Measurements from ENCODE around the gene GRID2.
A peak's percentile ranks its signal among the peaks of the same experiment; 100 is the strongest.

The GRID2 gene

GRCh38 chr4:92303621-92304027 is at the start of gene GRID2:
TSS of gene GRID2 (plus strand) at chr4:92303966.
- no peak for TF ChIP-seq CTCF (IDR thresholded peaks at IDR 0.05; ENCODE audit: borderline replicate concordance, control extremely low read depth, extremely low read depth, insufficient read depth, missing control alignments)
- in situ Hi-C loops (cut with MboI; ENCODE audit: low sequenced_read_pairs, unreplicated experiment) = no loop called here
- DNase-seq (ENCODE audit: low spot score) = peak; percentile 17

- DNase-seq (ENCODE audit: low spot score) = no peak
- in situ Hi-C loops (cut with MboI; ENCODE audit: low sequenced_read_pairs, unreplicated experiment) = no loop called here
- TF ChIP-seq CTCF (IDR thresholded peaks at IDR 0.05; ENCODE audit: borderline replicate concordance, control extremely low read depth, extremely low read depth, insufficient read depth, missing control alignments) = no peak
Measured at GRCh38 chr4:92253986-92254671, 49.6 kb upstream of the GRID2 start.

GRCh38 chr4:92254767-92255442 is 48.9 kb upstream of the GRID2 start:
- in situ Hi-C loops (cut with MboI; ENCODE audit: low sequenced_read_pairs, unreplicated experiment) = no loop called here
- DNase-seq (ENCODE audit: low spot score) = no peak
- TF ChIP-seq CTCF (IDR thresholded peaks at IDR 0.05; ENCODE audit: borderline replicate concordance, control extremely low read depth, extremely low read depth, insufficient read depth, missing control alignments) = no peak

GRCh38 chr4:92255920-92256244 is 47.9 kb upstream of the GRID2 start:
- DNase-seq (ENCODE audit: low spot score) = no peak
- TF ChIP-seq CTCF (IDR thresholded peaks at IDR 0.05; ENCODE audit: borderline replicate concordance, control extremely low read depth, extremely low read depth, insufficient read depth, missing control alignments) = no peak
- in situ Hi-C loops (cut with MboI; ENCODE audit: low sequenced_read_pairs, unreplicated experiment) = no loop called here

- in situ Hi-C loops (cut with MboI; ENCODE audit: low sequenced_read_pairs, unreplicated experiment) = no loop called here
- no peak for TF ChIP-seq CTCF (IDR thresholded peaks at IDR 0.05; ENCODE audit: borderline replicate concordance, control extremely low read depth, extremely low read depth, insufficient read depth, missing control alignments)
- no peak for DNase-seq (ENCODE audit: low spot score)
Measured at GRCh38 chr4:92257931-92258857, 45.6 kb upstream of the GRID2 start.

- no peak for DNase-seq (ENCODE audit: low spot score)
- in situ Hi-C loops (cut with MboI; ENCODE audit: low sequenced_read_pairs, unreplicated experiment) = no loop called here
- no peak for TF ChIP-seq CTCF (IDR thresholded peaks at IDR 0.05; ENCODE audit: borderline replicate concordance, control extremely low read depth, extremely low read depth, insufficient read depth, missing control alignments)
Measured at GRCh38 chr4:92261256-92261655, 42.5 kb upstream of the GRID2 start.
